GM18508 (cell line): ENCODE results near the gene LHFPL6.

Source experiments
- ATAC-seq: cut with Tn5 transposase; IDR thresholded peaks from one replicate; pipeline ENCODE4 v1.9.1; 2021; ENCODE audit warnings: moderate number of reproducible peaks; ENCODE audit not compliant: insufficient read depth, unreplicated experiment

The LHFPL6 gene

DNA sequence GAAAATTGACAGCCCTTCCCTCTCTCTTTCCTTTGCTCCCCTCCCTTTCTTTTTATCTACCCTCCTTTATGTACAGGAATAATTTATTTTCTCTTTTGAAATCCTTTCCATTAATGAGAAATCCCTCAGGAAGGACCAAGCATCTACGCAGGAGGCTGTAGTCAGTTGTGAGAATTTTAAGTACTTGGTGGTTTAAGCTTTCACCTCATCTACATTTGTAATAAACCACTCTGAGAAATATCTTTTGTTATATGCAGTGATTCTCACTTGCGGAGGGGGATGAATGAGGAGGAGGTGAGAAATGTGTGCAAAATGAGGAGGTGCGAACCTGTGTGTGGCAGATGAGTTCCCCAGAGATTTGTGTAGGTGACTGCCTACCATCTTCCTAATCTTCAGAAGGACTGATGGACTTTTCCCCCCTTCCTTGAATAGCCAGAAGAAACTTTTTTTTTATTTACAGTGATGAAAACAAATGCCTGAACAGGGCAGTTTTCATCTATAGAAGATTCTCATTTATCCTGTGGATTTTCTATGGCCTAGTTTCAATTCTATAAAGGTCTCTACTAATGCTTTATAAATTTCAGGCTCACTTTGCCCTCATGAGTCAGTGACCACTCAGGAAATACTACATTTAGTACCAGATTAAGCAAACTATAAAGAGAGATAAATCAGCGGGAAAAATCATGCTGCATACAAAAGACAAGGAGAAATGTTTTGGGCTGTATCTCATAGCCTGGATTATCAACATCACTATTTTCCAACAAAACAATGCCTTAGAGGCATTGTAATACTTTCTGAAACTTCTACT lies 118.3 kb downstream of the LHFPL6 start:
- ATAC-seq, result no peak

DNA sequence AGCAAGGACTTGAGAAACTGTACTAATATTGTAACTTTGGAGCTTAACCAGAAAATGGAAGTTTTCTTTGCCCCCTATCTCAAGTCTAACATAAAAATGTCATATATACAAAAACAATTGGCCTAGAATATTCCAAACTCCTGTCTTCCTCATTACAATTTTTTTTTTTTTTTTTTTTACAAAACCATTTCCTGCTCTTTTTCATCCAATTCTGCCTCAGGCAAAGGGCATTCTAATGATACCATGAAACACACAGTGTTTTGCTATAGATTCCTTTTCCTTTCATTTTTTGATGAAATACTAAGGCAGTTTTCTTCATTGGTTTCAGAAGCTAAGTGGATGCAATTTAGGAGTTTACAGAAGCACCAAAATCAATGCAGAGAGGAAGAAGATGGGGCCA lies 119.7 kb downstream of the LHFPL6 start:
- ATAC-seq, result no peak

DNA sequence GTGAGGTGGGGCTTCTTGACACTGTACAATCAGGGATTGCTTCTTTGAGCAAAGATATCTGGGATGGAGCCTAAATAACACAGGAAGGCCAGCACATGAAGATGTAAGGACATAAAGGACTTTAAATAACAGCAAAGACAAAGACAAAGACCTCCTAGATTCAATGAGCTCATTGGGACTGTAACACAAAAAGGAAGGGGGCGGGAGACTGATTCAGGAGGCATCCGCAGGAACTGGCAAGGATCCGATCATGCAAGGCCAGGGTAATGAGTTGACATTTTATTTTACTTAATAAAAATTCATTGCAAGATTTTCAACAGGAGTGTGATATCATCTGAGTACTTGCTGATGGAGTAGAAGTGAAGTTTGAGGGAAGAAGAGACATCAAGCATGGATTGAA lies 121.5 kb downstream of the LHFPL6 start:
- no peak for ATAC-seq

DNA sequence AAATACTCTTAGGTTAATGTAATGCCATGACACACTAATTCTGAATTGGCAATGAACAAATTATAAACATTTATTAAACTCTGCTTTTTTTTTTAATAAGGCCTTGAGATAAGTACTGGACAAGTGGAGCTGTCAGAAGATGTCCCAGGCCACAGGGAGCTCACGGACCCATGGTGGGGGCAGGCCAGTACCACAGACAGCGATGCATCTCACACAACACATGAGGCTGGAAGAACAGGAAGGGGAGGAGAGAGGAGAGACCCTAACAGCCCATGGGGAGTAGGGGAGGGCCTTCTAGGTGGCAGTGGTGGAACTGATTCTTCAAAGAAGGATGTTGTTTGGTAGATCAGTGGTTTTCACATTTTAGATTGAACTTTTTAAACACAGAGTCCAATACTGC lies 128.4 kb downstream of the LHFPL6 start:
- no peak for ATAC-seq

DNA sequence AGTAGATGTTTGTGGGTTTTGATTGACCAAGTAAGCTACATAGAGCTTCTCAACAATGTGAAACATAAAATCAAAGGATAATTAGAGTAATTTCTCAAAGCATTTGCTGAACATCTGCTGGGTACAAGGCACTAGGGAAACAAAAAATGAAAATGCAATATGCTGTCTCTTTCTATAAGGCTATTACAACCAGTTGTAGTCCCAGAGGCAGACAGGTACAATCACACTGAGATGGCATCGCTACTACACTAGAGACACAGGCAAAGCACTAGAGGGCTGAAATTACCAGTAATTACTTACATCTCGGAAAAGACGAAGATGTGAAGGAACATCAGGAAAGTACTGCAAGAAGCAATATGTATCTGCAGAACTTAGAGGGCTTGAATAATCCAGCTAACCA lies 133.3 kb downstream of the LHFPL6 start:
- ATAC-seq, result no peak

DNA sequence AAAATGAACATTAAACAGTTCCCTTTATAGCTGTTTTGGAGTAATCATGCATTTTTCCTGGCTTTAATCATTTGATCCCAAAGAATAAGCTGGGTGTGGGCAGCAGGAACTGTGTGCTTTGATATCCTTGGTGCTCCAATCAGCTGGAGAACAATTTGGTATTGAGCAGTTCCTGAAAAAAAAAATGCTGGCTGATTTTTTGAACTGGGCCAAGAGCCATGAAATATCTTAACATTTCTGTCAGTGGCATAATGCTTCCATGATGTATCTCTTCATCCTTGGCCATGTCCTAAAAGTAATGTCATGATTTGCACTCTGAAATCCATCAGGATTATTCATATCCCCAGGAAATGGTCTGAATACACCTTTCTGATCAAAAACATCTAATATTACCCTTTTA lies 134.7 kb downstream of the LHFPL6 start:
- no peak for ATAC-seq

DNA sequence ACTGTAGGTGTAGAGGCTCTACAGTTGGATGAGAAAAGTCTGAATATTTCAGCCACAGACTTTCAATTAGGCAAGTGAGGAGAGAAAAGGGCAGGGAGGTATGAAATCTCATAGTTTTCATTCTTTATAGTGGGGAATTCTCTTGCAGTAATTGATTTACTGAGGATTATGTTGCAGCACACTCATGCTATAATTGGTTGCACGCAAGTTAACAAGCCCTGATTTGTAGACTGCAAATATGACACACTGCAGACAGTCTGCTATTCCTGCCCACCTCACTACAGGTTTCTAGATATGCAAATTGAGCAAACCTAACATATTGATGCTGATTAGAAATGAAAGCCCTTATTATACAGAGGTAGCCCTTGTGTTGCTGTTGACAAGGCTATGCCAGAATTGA lies 139.4 kb downstream of the LHFPL6 start:
- no peak for ATAC-seq

DNA sequence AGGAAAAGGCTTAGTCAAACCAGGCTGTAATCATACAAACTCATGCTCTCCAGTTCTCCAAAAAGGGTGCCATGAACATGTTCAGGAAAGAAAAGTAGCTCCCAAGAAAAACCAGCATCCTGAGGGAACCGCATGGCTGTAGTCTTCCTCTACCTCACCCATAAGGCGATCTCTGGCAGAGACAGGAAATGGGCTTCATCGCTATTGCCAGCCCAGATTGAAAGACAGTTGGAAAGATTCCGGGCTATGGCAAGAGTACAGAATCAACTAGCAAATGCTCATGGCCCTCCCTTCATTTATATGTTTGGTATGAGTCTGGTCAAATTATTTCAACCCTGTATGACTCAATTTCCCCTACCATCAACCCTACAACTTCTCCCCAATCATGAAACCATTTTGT lies 140.1 kb downstream of the LHFPL6 start:
- no peak for ATAC-seq

DNA sequence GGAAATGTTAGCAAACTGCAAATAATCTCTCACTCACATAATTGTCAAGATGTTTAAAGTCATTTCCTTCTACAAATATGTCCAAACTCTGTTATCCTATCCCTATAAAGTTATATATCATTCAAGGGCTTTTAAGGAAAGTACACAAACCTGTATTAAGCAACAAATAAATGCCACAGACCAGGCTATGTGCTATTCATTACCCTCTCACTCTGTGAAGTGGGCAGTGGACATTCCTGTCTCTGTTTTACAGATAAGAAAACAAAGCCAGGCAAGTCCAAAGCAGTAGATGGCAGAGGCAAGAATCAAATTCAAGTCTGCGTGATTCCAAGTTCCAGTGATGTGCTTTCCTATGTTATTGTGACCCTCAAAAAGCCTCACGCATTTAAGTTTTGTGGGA lies 140.6 kb downstream of the LHFPL6 start:
- no peak for ATAC-seq

DNA sequence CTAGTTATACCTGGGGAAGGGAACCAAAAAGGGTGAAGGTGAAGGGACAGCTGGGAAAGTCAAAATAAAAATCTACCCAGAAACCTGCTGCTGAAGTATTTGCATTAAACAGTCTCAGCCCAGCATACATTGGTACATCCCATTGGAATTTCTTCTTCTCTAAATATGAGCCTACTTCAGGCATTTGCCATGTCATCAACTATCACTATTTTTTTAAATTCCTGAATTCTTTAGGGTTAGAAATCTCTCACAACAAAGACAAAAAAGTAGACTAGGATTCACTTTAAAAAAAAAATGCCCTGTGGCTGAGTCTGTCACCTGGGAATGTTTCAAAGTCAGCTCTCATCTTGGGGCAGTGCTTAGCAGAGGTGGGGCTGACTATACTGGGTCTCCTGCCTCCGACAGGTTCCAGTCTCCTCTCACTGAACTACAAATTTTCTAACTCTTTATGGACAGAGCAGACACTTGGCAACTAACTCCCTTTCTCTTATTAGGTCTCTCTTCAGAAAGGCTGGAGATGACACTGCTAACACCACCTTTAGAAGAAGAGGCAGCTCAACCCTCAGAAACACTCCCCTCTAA lies 141.2 kb downstream of the LHFPL6 start:
- no peak for ATAC-seq

DNA sequence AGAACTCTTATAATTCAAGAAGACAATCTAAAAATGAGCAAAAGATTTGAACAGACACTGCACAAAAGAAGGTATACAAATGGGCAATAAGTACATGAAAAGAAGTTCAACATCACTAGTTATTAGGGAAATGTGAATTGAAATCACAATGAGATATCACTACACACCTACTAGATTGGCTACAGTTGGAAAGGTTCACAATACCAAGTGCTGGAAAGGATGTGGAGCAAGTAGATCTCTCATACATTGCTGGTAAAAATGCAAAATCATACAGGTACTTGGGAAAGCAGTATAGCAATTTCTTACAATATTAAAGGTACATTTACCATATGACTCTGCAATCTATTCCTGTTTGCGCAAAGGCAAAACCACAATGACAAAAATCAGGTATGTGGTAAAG lies 145.7 kb downstream of the LHFPL6 start:
- ATAC-seq, result no peak

DNA sequence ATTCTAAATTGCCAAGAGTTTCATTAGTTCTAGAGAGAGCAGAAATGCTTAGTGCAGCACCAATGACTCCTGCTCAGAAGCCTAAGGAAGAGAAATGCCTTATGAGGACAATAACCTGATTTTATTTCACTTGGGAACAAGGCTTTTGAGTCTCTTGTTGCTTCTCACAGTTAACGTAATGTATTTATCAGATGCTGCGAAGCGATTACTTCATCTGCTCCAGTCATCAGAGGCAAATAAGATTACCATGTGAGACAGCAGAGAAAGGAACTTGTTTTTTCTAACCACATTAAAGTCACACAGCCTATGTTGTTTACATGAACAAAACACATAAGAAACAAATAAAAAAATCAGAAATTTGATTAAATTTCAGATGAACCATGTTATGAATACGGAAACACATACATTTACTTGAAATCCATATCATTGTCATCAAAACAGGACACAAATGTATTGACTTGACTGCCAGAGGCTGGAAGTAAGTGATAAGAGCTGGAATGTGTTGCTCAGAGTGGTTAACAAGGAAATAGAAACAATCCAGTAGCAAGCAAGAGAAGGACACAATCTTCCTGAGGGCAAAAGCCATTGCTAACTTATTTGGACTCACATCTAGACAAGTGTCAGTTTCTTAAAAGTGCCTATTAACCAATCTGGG lies 147.3 kb downstream of the LHFPL6 start:
- no peak for ATAC-seq

DNA sequence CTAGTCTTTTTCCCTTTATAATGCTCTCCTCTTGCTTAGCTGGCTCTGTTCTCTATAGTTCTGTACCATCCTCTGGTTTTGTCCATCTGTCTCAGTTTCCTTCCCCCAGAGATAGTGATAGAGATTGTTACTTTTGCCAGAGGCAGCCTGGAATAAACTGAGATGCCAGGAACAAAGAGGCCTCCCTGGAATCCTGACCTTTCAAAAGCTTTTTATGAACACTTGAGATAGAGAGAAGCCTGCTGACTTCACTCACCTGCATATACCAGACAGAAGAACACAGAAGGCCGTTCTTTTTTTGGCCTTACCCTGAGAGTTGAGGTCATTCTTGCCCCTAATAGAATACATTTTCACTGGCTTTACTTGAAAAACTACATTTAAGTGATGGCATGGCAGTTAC lies 150.2 kb downstream of the LHFPL6 start:
- no peak for ATAC-seq

DNA sequence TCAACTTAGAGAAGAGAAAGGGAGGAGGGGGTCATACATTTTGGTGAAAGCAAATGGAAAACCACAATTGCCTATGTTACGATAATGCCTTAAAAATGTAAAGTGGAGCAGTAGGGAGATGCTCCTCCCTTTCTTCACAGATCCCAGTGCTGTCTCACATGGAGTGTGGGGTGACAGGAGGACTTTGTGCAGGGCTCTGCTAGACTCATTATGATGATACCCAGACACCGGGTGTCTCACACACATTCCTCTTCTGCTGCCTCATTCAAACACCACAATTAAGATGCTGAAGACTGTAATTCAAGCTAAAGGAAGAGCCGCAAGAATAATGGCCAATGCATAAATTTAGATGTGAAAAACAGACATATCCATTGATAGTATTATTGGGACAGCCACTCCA lies 150.6 kb downstream of the LHFPL6 start:
- no peak for ATAC-seq

DNA sequence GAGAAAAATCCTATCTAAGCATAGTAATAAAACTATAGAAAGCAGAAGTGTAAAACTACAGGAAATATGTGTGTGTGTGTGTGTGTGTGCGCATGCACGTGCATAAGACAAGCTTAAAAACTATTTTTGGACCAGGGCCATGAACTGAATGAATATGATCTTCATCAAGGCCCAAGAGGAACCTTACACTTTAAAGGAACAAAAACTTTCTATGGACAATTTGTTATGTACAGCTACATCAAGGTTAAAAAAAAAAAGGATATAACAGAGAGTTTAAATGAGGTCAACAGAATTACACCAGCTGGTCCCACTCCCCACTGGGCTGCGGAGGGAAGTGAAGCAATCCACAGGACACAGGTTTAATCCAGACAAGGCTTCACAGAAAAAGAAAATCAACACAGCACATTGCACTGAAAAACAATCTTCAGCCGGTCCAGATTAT lies 151.1 kb downstream of the LHFPL6 start:
- no peak for ATAC-seq

DNA sequence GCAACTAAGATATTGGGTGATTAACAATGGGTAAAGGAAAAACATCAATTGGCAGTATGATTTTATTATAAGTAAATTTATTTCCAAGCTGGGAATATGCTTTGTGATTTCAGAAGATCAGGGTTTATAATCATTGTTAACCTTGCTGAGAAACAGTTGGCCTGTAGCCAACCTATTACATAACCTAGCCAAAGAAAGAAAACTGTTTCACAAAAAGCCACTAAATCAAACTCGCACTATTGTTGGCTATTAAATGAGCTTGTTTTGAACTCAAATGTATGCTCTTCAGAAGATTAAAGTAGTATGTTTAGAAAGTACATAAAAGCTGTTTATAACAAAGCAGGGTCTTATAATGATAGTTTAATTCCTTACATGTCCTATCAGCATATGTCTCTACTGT lies 151.7 kb downstream of the LHFPL6 start:
- ATAC-seq, result no peak

DNA sequence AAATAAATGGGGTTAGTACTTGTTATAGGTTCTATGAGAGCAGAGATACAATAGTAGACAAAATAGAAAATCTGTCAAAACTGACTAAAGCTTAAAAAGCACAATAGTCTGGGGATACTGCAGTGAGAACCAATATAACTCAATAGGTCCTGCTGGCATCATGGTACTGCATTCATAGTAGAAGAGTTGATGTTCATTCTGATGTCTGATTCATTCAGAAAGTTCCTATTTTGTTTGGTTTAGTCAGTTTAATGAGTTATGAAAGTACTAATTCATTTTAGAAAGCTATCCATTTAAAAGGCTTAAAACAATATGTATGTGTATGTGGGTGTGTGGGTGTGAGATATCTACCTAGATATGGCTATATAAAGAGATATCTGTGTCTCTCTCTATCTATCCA lies 152.8 kb downstream of the LHFPL6 start:
- no peak for ATAC-seq

DNA sequence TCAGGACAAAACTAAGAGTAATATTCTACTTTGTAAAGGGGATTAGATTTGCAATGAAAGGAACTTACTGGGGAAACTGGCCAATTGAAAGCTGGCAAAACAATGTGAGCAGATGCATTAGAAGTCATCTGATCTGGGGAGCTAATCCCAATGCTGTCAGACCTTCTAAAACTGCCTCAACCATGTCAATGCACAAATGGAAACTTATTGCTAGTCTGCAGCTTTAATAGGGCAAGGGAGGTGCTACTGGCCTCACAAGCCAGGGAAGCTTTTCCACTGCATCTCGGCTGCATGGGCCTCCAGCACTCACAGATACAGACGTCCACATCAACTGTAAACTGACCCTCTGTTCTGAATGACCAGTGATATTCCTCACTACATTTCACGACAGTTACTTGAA lies 154.2 kb downstream of the LHFPL6 start:
- ATAC-seq, result no peak

DNA sequence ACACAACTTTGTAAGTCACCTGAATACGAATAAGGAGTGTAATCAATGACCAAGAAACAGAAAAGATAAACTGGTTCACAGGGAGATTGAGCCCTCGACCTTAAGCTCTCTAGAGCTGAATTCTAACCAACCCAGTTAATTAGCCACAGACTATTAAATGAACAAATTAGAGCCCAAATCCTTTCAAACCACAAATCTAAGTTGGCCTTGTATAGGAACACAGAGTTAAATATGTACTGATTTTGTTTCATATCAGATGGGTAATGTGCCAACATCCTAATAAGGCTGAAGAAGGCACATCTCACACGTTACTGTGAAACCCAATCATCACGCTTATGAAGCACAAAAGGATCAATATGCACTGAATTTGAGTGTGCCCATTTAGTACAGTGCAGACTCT lies 156.1 kb downstream of the LHFPL6 start:
- ATAC-seq, result no peak

DNA sequence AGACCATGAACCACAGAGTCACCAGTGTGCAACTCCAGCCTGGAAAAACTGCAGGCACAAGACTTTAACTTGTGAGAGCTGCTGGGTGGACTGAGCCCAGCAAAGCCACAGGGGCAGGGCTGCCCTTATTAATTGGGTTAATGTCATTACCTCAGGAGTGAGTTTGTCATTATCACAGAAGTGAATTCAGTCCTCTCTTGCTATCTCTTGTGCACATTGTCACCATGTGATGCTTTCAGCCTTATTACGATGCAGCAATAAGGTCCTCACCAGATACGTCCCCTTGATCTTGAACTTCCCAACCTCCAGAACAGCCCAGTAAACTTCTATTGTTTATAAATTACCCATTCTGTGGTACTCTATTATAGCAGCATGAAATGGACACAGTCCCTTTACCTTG lies 158.1 kb downstream of the LHFPL6 start:
- no peak for ATAC-seq

DNA sequence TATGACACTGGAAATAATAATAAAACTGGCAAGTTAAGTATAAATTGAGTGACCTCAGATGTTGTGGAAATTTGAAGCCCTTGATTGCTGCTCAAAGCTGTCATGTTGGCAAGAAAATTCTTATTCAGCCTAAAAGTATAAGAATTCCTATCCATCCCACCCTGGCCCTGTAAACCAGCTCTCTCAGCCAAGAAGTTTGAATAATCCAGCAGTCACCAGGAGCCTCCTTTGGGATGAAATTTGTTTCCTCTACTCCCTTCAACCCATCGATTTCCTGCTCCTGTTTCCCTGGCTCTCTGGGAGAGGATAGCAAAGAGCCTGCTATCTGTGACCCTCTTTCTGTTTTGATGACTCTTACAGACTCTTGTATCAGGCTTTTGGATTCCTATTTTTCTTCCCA lies 169.3 kb downstream of the LHFPL6 start:
- ATAC-seq, result no peak

DNA sequence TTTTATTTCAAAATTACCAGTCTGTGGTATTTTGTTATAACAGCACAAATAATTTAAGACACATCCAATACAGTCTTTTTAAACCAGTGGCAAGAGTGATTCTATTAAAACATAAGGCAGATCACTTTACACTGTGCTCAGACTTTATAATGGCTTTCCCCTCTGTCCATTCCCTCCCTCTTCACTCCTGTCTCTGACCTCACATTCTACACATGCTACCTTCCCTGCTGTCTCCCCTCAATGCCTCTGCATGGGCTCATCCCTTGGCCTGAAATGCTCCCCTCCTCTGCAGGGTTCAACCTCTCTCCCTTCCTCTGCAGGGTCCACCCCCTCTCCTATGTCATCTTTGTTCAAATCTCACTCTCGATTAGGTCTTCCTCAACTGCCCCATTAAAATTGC lies 170.8 kb downstream of the LHFPL6 start:
- ATAC-seq, result no peak
